B cell (primary cell): ENCODE measurements around the gene SCRN3.
"Not testable (repeated sequence)": the region's sequence is repeated elsewhere in the genome, so short reads cannot be mapped to it uniquely, and the experiment has no call there.

Source experiments
- EZH2 ChIP-seq: IDR thresholded peaks from 2 replicates; pipeline ENCODE4 v1.6.1; 2012; ENCODE audit warnings: borderline replicate concordance, low read depth, mild to moderate bottlenecking, moderate library complexity, low read length; ENCODE audit not compliant: insufficient read depth, poor library complexity, severe bottlenecking
- TF ChIP-seq, protein P1 (sequence below): fragments of 200-600 bp; IDR thresholded peaks from one replicate; pipeline ENCODE4 v1.8.0; 2022; ENCODE audit warnings: antibody characterized with exemption, mild to moderate bottlenecking

- TF ChIP-seq EZH2 = not testable (repeated sequence)
- TF ChIP-seq, protein P1, sequence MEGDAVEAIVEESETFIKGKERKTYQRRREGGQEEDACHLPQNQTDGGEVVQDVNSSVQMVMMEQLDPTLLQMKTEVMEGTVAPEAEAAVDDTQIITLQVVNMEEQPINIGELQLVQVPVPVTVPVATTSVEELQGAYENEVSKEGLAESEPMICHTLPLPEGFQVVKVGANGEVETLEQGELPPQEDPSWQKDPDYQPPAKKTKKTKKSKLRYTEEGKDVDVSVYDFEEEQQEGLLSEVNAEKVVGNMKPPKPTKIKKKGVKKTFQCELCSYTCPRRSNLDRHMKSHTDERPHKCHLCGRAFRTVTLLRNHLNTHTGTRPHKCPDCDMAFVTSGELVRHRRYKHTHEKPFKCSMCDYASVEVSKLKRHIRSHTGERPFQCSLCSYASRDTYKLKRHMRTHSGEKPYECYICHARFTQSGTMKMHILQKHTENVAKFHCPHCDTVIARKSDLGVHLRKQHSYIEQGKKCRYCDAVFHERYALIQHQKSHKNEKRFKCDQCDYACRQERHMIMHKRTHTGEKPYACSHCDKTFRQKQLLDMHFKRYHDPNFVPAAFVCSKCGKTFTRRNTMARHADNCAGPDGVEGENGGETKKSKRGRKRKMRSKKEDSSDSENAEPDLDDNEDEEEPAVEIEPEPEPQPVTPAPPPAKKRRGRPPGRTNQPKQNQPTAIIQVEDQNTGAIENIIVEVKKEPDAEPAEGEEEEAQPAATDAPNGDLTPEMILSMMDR = not testable (repeated sequence)
Observed at GRCh38 chr2:174363492-174364225, 31.9 kb upstream of the SCRN3 start.
